T-helper 17 cell (primary cell): ENCODE measurements around the gene EDIL3. TPM values are rescaled to one million over a fixed set of nuclear protein-coding genes. Genes with fewer than 3 reads are reported as not detected.
"Not testable (repeated sequence)": the region's sequence is repeated elsewhere in the genome, so short reads cannot be mapped to it uniquely, and the experiment has no call there.

Experiments used
- ATAC-seq: fragments of 150-1000 bp; cut with Tn5 transposase; 2 replicates; pipeline ENCODE4 v1.10.0; 2021; ENCODE audit warnings: mild to moderate bottlenecking, moderate library complexity
- DNase-seq, 3 donors: peaks; one replicate each; pipeline versions ENCODE4 v3.0.0 to v3.0.0-alpha.2; 2020 to 2021
- H3K9me3 ChIP-seq: one replicate; pipeline ENCODE4 v1.7.0; 2013; ENCODE audit warnings: low read length, mild to moderate bottlenecking; ENCODE audit not compliant: control insufficient read depth, poor library complexity, severe bottlenecking
- H3K27ac Mint-ChIP-seq: one replicate; pipeline ENCODE4 v1.8.0; 2022; ENCODE audit warnings: mild to moderate bottlenecking, moderate library complexity, mixed read lengths
- H3K27me3 Mint-ChIP-seq: one replicate; pipeline ENCODE4 v1.8.0; 2022; ENCODE audit warnings: mixed read lengths
- H3K36me3 Mint-ChIP-seq: one replicate; pipeline ENCODE4 v1.8.0; 2022; ENCODE audit warnings: low read depth, mixed read lengths
- H3K4me1 Mint-ChIP-seq: one replicate; pipeline ENCODE4 v1.8.0; 2022; ENCODE audit warnings: mild to moderate bottlenecking, mixed read lengths
- H3K4me3 Mint-ChIP-seq: one replicate; pipeline ENCODE4 v1.8.0; 2022; ENCODE audit warnings: mild to moderate bottlenecking, moderate library complexity, mixed read lengths
- total RNA-seq, 4 donors: library from RNA in 2 of 4; stranded (reverse) in 2 of 4; gene quantifications; one replicate each; pipeline ENCODE4 v1.2.3 and lab custom pipeline; 2022 to 2026

Gene EDIL3
- total RNA-seq, 2 donors from 2014 or later: not detected

GRCh38 chr5:84306601-84307000 is 78.1 kb downstream of the EDIL3 start:
- DNase-seq (no peak), ATAC-seq (no peak)
- H3K9me3 ChIP-seq: no peaks in the 10 kb centered on the region
- no peak overlapping the region for H3K27ac Mint-ChIP-seq
- no peaks in the 10 kb centered on the region for H3K4me1 Mint-ChIP-seq
- H3K4me3 Mint-ChIP-seq: no peak overlapping the region
- no peaks in the 10 kb centered on the region for H3K36me3 Mint-ChIP-seq
- H3K27me3 Mint-ChIP-seq: no peaks in the 10 kb centered on the region

GRCh38 chr5:84304599-84304998 is 80.1 kb downstream of the EDIL3 start:
- Mint-ChIP-seq H3K27me3 (no peaks in the 10 kb centered on the region), H3K27ac (no peak overlapping the region), H3K4me1 (no peaks in the 10 kb centered on the region), H3K4me3 (no peak overlapping the region), H3K36me3 (no peaks in the 10 kb centered on the region)
- ATAC-seq (no peak), DNase-seq (no peak)
- no peaks in the 10 kb centered on the region for H3K9me3 ChIP-seq

- no peak overlapping the region for H3K4me3 Mint-ChIP-seq
- no peak overlapping the region for H3K27ac Mint-ChIP-seq
- DNase-seq: no peak
- H3K36me3 Mint-ChIP-seq: no peaks in the 10 kb centered on the region
- no peak for ATAC-seq
- no peaks in the 10 kb centered on the region for H3K9me3 ChIP-seq
- H3K4me1 Mint-ChIP-seq: no peaks in the 10 kb centered on the region
- H3K27me3 Mint-ChIP-seq: no peaks in the 10 kb centered on the region
Measured at GRCh38 chr5:84303315-84303714, 81.4 kb downstream of the EDIL3 start.

GRCh38 chr5:84301535-84301934 is 83.1 kb downstream of the EDIL3 start:
- Mint-ChIP-seq H3K27ac (no peak overlapping the region), H3K36me3 (no peaks in the 10 kb centered on the region), H3K4me3 (no peak overlapping the region), H3K27me3 (no peaks in the 10 kb centered on the region), H3K4me1 (no peaks in the 10 kb centered on the region)
- no peak for DNase-seq
- H3K9me3 ChIP-seq: no peaks in the 10 kb centered on the region
- ATAC-seq: no peak

DNA sequence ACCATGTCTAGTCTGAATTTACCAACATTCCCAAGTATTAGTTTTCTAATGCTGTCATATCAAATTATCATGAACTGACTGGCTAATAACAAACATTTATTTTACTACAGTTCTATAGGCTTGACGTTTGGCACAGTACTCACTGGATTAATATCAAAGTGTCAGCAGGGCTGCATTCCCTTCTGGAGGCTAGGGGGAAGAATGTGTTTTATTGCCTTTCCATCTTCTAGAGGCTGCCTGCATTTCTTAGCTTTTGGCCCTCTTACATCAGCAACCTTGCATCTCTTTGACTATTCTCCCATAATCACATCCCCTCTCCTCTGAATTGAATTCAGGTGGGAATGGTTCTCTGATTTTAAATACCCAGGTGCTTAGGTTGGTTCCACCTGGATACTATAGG is 84.7 kb downstream of the EDIL3 start:
- no peaks in the 10 kb centered on the region for H3K4me1 Mint-ChIP-seq
- ATAC-seq (no peak), DNase-seq (no peak)
- H3K27me3 Mint-ChIP-seq: no peaks in the 10 kb centered on the region
- no peaks in the 10 kb centered on the region for H3K9me3 ChIP-seq
- H3K27ac Mint-ChIP-seq: no peak overlapping the region
- no peaks in the 10 kb centered on the region for H3K36me3 Mint-ChIP-seq
- no peak overlapping the region for H3K4me3 Mint-ChIP-seq

DNA sequence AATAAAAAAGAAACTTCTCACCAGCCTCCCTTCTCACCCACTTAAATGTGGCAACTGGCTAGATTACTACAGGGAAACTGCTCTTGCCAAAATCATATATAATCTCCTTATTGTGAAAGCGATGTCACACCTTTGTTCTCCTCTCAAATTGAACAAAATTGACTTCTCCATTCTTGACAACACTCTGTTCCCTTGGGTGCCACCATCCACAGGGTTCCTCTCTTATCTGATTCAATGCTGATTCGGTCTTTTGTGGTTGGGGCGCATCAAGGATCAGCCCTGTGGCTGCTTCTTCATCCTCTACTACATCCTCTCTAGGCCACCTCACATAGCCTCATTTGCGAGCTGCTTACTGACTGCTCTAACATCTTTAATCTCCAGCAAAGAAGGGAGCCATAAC is 86.1 kb downstream of the EDIL3 start:
- H3K27ac Mint-ChIP-seq: no peak overlapping the region
- ATAC-seq (no peak), DNase-seq (no peak)
- H3K4me3 Mint-ChIP-seq: no peak overlapping the region
- H3K9me3 ChIP-seq: no peaks in the 10 kb centered on the region
- H3K36me3 Mint-ChIP-seq: no peaks in the 10 kb centered on the region
- H3K27me3 Mint-ChIP-seq: no peaks in the 10 kb centered on the region
- H3K4me1 Mint-ChIP-seq: no peaks in the 10 kb centered on the region

DNA sequence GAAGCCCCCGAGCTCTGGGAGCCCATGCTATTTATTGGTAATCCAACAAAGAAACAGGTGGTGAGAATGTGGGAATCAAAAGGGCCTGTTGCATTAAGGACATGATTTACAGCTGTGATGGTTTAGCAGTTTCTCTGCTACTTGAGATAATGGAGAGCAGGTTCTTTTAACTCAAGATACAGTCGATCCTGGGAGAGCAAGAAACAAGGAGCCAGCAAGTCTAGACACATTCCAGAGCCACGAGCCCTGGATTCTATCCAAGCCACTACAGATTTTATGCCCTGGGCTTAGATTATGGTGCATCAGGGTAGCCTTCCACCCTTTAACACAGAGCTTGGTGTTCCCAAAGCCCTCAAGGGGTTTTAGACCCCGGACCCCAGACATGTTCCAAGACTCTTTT is 87.0 kb downstream of the EDIL3 start:
- H3K36me3 Mint-ChIP-seq, H3K9me3 ChIP-seq, H3K27me3 Mint-ChIP-seq, H3K4me1 Mint-ChIP-seq, H3K27ac Mint-ChIP-seq, H3K4me3 Mint-ChIP-seq, ATAC-seq, DNase-seq: not testable (repeated sequence)

- ATAC-seq (no peak), DNase-seq (no peak)
- Mint-ChIP-seq H3K36me3 (no peaks in the 10 kb centered on the region), H3K4me1 (no peaks in the 10 kb centered on the region), H3K27me3 (no peaks in the 10 kb centered on the region), H3K27ac (no peak overlapping the region), H3K4me3 (no peak overlapping the region)
- no peaks in the 10 kb centered on the region for H3K9me3 ChIP-seq
Measured at GRCh38 chr5:84292788-84293653, 91.7 kb downstream of the EDIL3 start.

DNA sequence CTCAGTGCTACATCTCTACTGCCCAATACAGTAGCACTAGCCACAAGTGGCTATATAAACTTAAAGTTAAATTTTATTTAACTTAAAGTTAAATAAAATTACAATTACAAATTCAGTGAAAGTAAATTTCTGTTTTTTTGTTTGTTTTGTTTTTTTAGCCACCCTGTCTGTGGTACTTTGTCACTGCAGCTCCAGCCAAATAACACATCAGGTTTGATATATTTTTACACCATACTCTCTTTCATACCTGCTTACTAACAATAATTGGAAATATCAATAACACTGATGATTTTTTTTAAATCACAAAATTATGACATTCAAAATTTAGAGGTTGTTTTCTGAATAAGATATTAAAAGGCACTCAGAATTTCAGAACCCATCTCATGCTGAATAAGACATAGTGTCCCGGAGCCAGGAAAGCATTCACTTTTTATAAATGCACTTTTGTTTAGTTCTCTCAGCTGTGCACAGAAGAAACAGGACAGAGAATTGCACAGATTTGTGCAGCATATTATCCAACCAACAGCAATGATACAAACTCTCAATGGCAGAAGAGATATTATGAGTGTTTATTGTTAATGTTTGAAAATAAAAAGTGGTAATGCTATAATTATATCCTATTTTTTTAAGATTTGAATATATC is 92.6 kb downstream of the EDIL3 start:
- H3K36me3 Mint-ChIP-seq: no peaks in the 10 kb centered on the region
- ATAC-seq (no peak), DNase-seq (no peak)
- no peaks in the 10 kb centered on the region for H3K9me3 ChIP-seq
- no peaks in the 10 kb centered on the region for H3K4me1 Mint-ChIP-seq
- no peak overlapping the region for H3K27ac Mint-ChIP-seq
- H3K27me3 Mint-ChIP-seq: no peaks in the 10 kb centered on the region
- no peak overlapping the region for H3K4me3 Mint-ChIP-seq

GRCh38 chr5:84290673-84291072 is 94.0 kb downstream of the EDIL3 start:
- H3K9me3 ChIP-seq: no peaks in the 10 kb centered on the region
- no peak overlapping the region for H3K27ac Mint-ChIP-seq
- H3K4me1 Mint-ChIP-seq: no peaks in the 10 kb centered on the region
- DNase-seq (no peak), ATAC-seq (no peak)
- H3K27me3 Mint-ChIP-seq: no peaks in the 10 kb centered on the region
- H3K36me3 Mint-ChIP-seq: no peaks in the 10 kb centered on the region
- H3K4me3 Mint-ChIP-seq: no peak overlapping the region

- Mint-ChIP-seq H3K36me3 (no peaks in the 10 kb centered on the region), H3K4me1 (no peaks in the 10 kb centered on the region), H3K27me3 (no peaks in the 10 kb centered on the region), H3K4me3 (no peak overlapping the region), H3K27ac (no peak overlapping the region)
- no peaks in the 10 kb centered on the region for H3K9me3 ChIP-seq
- ATAC-seq (no peak), DNase-seq (no peak)
Measured at GRCh38 chr5:84290161-84290560, 94.5 kb downstream of the EDIL3 start.

DNA sequence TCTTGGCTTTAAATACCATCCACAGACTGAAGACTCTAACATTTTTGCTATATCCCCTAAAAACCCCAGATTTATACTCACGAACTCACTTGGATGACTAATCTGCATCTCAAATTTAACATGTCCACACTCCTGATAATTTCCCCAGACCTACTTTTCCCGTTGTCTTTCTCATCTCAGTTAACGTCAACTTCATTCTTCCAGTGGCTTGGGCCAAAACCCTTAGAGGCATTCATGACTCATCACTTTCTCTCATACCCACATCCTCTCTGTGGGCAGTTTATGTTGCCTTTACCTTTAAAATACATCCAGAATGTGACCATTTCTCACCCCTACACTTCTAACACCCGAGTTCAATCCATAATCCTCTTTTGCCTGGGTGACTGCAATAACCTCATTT is 96.7 kb downstream of the EDIL3 start:
- H3K27me3 Mint-ChIP-seq: no peaks in the 10 kb centered on the region
- H3K9me3 ChIP-seq: no peaks in the 10 kb centered on the region
- H3K27ac Mint-ChIP-seq: no peak overlapping the region
- no peaks in the 10 kb centered on the region for H3K4me1 Mint-ChIP-seq
- ATAC-seq: no peak
- no peak overlapping the region for H3K4me3 Mint-ChIP-seq
- no peak for DNase-seq
- H3K36me3 Mint-ChIP-seq: no peaks in the 10 kb centered on the region

DNA sequence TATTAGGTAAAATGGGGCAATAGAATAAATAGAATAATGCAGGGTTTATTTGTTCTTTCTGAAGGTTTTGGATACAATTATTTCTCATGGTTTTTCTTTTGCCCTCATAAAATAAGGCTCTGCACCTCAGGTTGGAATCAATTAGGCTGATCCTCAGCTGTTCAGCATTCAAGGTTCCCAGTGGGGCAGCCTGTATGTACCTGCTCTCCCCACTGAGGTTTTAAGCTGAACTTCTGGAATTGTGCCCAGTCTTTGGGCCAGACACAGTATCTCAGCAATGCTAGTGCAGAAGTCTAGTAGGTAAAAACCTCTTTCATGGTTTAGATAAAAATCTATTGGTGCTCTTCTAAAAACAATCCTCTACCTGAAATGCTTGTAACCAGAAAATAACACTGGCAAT is 98.0 kb downstream of the EDIL3 start:
- Mint-ChIP-seq H3K36me3 (no peaks in the 10 kb centered on the region), H3K4me1 (no peaks in the 10 kb centered on the region), H3K4me3 (no peak overlapping the region), H3K27me3 (no peaks in the 10 kb centered on the region), H3K27ac (no peak overlapping the region)
- ATAC-seq (no peak), DNase-seq (no peak)
- no peaks in the 10 kb centered on the region for H3K9me3 ChIP-seq
